OCI-LY3 (cell line): ENCODE measurements around the gene NEMP2.

Experiments used
- H2AFZ ChIP-seq: fragments of 200-600, 300-600 bp; shearing (Covaris generic); 2 replicates; pipeline ENCODE4 v1.6.0; 2014; ENCODE audit warnings: antibody characterized with exemption, low read depth, low read length
- H3K27ac ChIP-seq: fragments of 200-600, 300-600 bp; sonication (generic); 2 replicates; pipeline ENCODE4 v1.5.1; 2014; ENCODE audit warnings: mild to moderate bottlenecking, low read length, moderate library complexity, mixed read lengths
- H3K27me3 ChIP-seq: fragments of 200-600, 300-600 bp; sonication (generic); 2 replicates; pipeline ENCODE4 v1.6.1; 2014; ENCODE audit warnings: low read depth, low read length, mixed read lengths
- H3K36me3 ChIP-seq: fragments of 200-600, 300-600 bp; sonication (generic); replicated peaks from 2 replicates; pipeline ENCODE3; 2014; ENCODE audit warnings: low read depth, low read length, mixed read lengths
- H3K4me1 ChIP-seq: fragments of 300-600, 200-600 bp; sonication (generic); 2 replicates; pipeline ENCODE4 v1.6.1; 2014; ENCODE audit warnings: low read length, mixed read lengths
- H3K4me2 ChIP-seq: fragments of 200-600, 300-600 bp; sonication (generic); 2 replicates; pipeline ENCODE4 v1.6.1; 2014; ENCODE audit warnings: low read length, mixed read lengths
- H3K4me3 ChIP-seq: fragments of 300-600, 200-600 bp; sonication (generic); 2 replicates; pipeline ENCODE4 v1.5.1; 2014; ENCODE audit warnings: antibody characterized with exemption, mild to moderate bottlenecking, low read length, moderate library complexity
- H3K79me2 ChIP-seq: fragments of 300-600, 200-600 bp; shearing (Covaris generic); 2 replicates; pipeline ENCODE4 v1.6.1; 2014; ENCODE audit warnings: mild to moderate bottlenecking, low read length, mixed read lengths
- H3K9ac ChIP-seq: fragments of 300-600, 200-600 bp; shearing (Covaris generic); 2 replicates; pipeline ENCODE4 v1.6.0; 2014; ENCODE audit warnings: mild to moderate bottlenecking, low read length, moderate library complexity
- H3K9me3 ChIP-seq: fragments of 200-600, 300-600 bp; shearing (Covaris generic); 2 replicates; pipeline ENCODE4 v1.6.1; 2014; ENCODE audit warnings: low read length, mixed read lengths; ENCODE audit not compliant: insufficient read depth
- H4K20me1 ChIP-seq: fragments of 200-600, 300-600 bp; sonication (generic); 2 replicates; pipeline ENCODE4 v1.6.1; 2016; ENCODE audit warnings: low read length, mixed read lengths; ENCODE audit not compliant: insufficient read depth
- CTCF ChIP-seq: fragments of 200-600, 300-600 bp; sonication (generic); IDR thresholded peaks from 2 replicates; pipeline ENCODE4 v1.5.1; 2014; ENCODE audit warnings: antibody characterized with exemption, low read length, low read depth
- EZH2phosphoT487 ChIP-seq: fragments of 200-600 bp; shearing (Covaris generic); IDR thresholded peaks from 2 replicates; pipeline ENCODE4 v1.6.1; 2018; ENCODE audit warnings: antibody characterized with exemption, mixed run types, low read depth

Gene NEMP2

GRCh38 chr2:190488516-190489233 is 45.8 kb downstream of the NEMP2 start:
- H3K27me3 ChIP-seq, result no peaks in the 10 kb centered on the region
- TF ChIP-seq EZH2phosphoT487 (no peak), CTCF (no peak)
- no peak overlapping the region for H3K4me2 ChIP-seq
- no peak overlapping the region for H3K4me3 ChIP-seq
- H2AFZ ChIP-seq, result no peak overlapping the region
- H3K9me3 ChIP-seq, result no peaks in the 10 kb centered on the region
- H4K20me1 ChIP-seq, result no peaks in the 10 kb centered on the region
- H3K27ac ChIP-seq, result no peak overlapping the region
- H3K36me3 ChIP-seq, result peaks cover 13% of the 10 kb centered on the region
- H3K4me1 ChIP-seq, result no peaks in the 10 kb centered on the region
- H3K9ac ChIP-seq, result no peak overlapping the region
- H3K79me2 ChIP-seq, result no peaks in the 10 kb centered on the region

GRCh38 chr2:190486037-190486623 is 48.4 kb downstream of the NEMP2 start:
- H3K27me3 ChIP-seq, result no peaks in the 10 kb centered on the region
- no peak overlapping the region for H3K27ac ChIP-seq
- peaks cover 12% of the 10 kb centered on the region for H3K36me3 ChIP-seq
- no peak overlapping the region for H2AFZ ChIP-seq
- H4K20me1 ChIP-seq, result no peaks in the 10 kb centered on the region
- H3K4me2 ChIP-seq, result no peak overlapping the region
- no peaks in the 10 kb centered on the region for H3K4me1 ChIP-seq
- H3K79me2 ChIP-seq, result no peaks in the 10 kb centered on the region
- H3K9me3 ChIP-seq, result no peaks in the 10 kb centered on the region
- H3K4me3 ChIP-seq, result no peak overlapping the region
- no peak overlapping the region for H3K9ac ChIP-seq
- TF ChIP-seq CTCF (no peak), EZH2phosphoT487 (no peak)

DNA sequence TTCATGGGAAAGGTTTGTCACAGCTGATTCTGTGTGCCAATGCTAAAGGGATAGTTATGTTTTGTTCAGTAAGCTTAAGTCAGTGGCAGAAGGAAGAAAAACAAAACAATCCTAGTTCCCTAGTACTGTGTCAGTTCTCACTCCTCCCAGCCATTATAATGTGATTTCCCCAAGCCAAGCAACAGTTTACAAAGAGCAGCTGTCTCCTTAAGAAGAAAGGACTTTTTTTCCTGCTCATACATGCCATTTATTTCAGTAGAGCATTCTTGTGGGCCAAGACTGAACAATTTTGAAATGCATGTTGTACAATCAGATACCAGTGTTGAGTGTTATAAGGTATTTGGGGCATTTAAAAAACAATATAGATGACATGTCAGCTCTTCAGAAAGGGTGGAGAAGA is 52.1 kb downstream of the NEMP2 start:
- H3K4me1 ChIP-seq, result no peaks in the 10 kb centered on the region
- no peak overlapping the region for H3K4me3 ChIP-seq
- H2AFZ ChIP-seq, result no peak overlapping the region
- H3K9me3 ChIP-seq, result no peaks in the 10 kb centered on the region
- H4K20me1 ChIP-seq, result no peaks in the 10 kb centered on the region
- no peaks in the 10 kb centered on the region for H3K36me3 ChIP-seq
- H3K9ac ChIP-seq, result no peak overlapping the region
- no peak for TF ChIP-seq EZH2phosphoT487
- TF ChIP-seq CTCF, result no peak
- H3K27me3 ChIP-seq, result no peaks in the 10 kb centered on the region
- H3K4me2 ChIP-seq, result no peak overlapping the region
- H3K79me2 ChIP-seq, result no peaks in the 10 kb centered on the region
- H3K27ac ChIP-seq, result no peak overlapping the region

DNA sequence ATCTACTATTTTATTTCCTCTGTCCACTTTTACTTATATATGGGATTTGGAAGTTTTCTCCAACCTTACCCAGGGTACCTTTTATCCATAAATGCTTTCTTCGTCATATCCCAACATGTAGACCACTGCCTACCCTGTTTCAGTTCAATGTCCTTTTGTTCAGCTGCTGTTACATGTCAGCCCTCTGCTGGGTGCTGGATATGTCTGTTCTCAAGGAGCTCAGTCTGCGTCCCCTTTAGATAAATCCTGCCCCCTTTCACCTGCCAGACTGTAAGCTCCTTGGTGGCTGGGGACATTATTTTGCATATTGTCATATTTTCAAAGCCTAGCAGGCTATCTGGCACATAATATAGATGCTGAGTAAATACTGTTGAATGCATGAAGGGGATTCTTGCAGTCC is 53.2 kb downstream of the NEMP2 start:
- H3K27ac ChIP-seq, result no peak overlapping the region
- no peak overlapping the region for H3K4me2 ChIP-seq
- no peaks in the 10 kb centered on the region for H3K79me2 ChIP-seq

More for the DNA sequence above, 53.2 kb downstream of the NEMP2 start:
- Histone ChIP-seq H3K9me3 (no peaks in the 10 kb centered on the region), H3K27me3 (no peaks in the 10 kb centered on the region), H4K20me1 (no peaks in the 10 kb centered on the region), H3K36me3 (no peaks in the 10 kb centered on the region), H3K4me1 (no peaks in the 10 kb centered on the region), H2AFZ (no peak overlapping the region), H3K9ac (no peak overlapping the region), H3K4me3 (no peak overlapping the region)
- TF ChIP-seq CTCF, result no peak
- no peak for TF ChIP-seq EZH2phosphoT487
